HG03342 (cell line): Measurements from ENCODE around the gene PLSCR3.
"Not testable (repeated sequence)": the region's sequence is repeated elsewhere in the genome, so short reads cannot be mapped to it uniquely, and the experiment has no call there.

Source experiments
- ATAC-seq: cut with Tn5 transposase; IDR thresholded peaks from one replicate; pipeline ENCODE4 v1.9.1; 2021; ENCODE audit warnings: mild to moderate bottlenecking, moderate library complexity; ENCODE audit not compliant: unreplicated experiment

The PLSCR3 gene

GRCh38 chr17:7382901-7383300, 11.4 kb downstream of the PLSCR3 start:
- ATAC-seq: no peak

DNA sequence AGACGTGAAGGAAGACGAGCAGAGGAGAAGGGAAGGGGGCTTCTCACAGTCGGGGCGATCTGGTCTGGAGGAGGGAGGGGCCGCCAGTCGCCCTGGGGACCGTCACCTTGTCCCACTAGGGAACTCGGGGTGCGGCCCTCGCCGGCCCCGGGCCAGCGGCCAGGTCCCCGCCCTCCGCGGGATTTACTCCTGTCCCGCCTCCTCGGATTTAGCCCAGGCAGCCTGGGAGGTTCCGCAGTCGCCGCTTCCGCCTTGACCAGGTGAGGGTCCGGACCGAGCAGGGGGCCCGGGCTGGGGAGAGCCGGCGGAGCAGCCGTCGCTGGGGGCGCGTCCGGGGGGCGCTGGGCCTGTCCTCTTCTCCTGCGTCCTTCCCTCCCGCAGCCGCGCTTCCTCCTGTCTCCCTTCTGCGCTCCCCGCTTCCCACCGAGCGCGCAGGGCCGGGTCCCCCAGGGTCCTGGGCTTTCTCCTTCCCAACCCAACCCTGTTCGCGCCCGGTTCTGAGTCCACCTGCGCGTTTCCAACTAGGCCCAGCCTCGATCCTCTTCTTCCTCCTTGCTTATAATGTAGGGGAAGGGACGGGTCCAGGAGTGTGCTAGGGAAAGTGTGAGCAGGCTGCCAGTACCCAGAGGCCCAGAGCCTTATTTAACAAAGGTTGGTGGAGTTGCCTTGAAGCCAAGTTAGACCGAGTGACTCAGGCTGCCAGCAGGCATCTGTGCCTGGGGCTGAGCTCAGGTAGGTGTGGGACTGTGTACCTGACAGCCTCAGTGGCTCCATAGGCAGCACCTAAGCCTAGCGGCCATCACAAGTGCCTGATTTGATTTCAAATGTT, 13.3 kb downstream of the PLSCR3 start, which contains the start of gene TNK1:
TNK1 (plus strand) TSS at position 235 of the 829 bp plus-strand sequence. CDS start 1,838 bp downstream, outside the sequence.
- no peak for ATAC-seq

DNA sequence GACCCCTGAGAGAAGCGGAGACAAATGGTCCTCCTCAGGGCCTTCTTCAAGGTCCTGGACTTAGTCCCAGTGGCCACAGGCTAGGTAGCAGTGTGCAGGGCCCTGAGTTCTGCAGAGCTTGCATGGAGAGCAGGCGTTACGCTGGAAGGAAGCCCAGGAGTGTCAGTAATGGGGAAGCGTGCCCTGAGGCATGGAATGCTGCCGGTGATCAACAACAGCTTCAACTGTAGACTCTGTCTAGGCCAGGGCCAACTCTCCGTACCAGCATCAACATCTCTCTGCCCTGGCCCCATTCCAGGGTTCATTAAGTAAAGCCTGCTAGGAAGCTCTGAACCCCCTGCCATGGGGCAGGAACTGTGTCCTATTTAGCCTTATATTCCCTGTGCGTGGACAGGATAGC, 14.0 kb downstream of the PLSCR3 start:
- ATAC-seq: no peak

DNA sequence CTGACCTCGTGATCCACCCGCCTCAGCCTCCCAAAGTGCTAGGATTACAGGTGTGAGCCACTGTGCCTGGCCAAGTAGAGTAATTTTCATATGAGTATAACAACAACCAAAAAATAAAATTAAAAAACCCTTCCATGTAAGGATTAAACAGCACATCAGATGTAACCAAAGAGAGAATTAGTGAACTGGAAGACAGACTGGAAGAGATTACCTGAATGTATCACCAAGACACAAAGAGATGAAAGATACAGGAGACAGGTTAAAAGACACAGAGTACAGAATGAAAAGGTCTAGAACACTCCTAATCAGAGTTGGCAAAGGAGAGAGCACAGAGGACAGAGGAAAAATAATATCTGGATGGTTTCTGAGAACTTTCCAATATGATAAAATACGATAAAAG, 15.2 kb downstream of the PLSCR3 start:
- no peak for ATAC-seq

DNA sequence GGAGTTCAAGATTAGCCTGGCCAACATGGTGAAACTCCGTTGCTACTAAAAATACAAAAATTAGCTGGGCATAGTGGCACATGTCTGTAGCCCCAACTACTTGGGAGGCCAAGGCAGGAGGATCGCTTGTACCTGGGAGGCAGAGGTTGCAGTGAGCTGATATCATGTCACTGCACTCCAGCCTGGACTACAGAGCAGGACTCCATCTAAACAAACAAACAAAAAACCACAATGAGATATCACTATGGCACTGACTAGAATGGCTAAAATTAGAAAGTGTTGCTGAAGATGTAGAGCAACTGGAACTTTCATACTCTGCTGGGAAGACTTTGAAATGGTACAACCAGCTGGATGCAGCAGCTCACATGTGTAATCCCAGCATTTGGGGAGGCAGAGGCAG, 20.0 kb downstream of the PLSCR3 start:
- no peak for ATAC-seq

DNA sequence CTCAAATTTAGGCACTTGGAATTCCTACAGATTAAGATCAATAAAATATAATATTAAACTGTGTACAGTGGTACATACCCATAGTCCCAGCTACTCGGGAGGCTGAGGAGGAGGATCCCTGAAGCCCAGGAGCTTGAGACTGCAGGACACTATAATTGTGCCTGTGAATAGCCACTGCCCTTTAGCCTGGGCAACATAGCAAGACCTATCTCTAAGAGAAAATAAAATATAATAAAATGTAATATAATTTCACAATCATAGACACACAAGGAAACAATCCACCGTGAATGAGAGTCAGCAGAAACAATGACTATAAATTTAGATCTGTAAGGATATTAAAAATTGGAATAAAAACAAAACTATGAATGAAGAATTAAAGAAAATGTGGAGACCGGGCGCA, 23.5 kb downstream of the PLSCR3 start:
- no peak for ATAC-seq

- no peak for ATAC-seq
Measured at GRCh38 chr17:7369825-7370224, 24.5 kb downstream of the PLSCR3 start.

GRCh38 chr17:7368599-7368994, 25.7 kb downstream of the PLSCR3 start:
- ATAC-seq: not testable (repeated sequence)

GRCh38 chr17:7367918-7368598, 26.3 kb downstream of the PLSCR3 start:
- no peak for ATAC-seq

DNA sequence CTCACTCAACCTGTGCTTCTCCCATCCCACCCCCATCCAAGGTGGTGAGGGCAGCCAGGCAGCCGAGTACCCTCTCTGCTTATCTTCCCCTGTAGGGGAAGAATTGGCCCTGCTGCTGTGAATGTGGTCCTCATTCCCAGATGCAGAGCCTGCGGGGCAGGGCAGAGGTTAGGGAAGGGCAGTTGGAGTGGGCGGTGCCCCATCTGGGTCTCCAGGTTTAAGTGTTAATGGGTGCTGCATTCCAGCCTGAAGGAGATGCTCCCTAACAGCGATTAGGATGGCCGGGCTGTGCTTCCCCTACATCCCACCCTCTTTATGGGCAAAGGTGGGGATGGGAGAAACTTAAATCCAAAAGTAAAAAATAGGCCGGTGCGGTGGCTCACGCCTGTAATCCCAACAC, 27.2 kb downstream of the PLSCR3 start:
- no peak for ATAC-seq

- ATAC-seq: not testable (repeated sequence)
Measured at GRCh38 chr17:7365963-7366362, 28.4 kb downstream of the PLSCR3 start.

DNA sequence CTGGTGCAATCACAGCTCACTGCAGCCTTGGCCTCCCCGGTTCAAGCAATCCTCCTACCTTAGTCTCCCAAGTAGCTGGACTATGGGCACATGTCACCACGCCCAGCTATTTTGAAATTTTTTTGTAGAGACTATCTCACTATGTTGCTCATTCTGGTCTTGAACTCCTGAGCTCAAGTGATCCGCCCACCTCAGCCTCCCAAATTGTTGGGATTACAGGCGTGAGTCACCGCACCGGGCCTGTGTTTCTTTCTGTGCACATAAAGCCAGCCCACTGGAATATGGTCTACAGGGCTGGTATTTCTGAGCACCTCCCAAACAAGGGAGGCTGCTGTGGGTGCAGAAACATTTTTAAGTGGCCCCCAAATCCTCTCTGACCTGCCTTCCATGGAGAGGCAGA, 31.0 kb downstream of the PLSCR3 start:
- no peak for ATAC-seq

DNA sequence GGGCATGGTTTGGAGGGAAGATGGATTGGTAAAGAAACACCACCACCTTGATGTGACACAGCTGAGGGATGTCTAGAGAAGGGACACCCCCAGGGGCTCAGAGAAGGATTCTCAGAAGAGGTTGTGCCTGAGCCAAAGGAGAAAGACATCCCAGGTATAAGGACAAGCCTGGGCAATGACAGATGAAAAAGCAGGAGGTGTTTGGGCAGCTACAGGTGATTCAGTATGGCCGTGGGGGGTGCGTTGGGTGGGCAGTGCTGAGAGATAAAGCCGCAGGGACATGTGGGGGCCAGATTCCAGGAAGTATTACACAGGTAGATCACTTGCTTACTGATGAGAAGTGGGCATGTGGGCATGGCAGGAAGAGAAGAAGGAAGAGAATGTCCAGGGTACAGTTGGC, 32.4 kb downstream of the PLSCR3 start:
- ATAC-seq: no peak

DNA sequence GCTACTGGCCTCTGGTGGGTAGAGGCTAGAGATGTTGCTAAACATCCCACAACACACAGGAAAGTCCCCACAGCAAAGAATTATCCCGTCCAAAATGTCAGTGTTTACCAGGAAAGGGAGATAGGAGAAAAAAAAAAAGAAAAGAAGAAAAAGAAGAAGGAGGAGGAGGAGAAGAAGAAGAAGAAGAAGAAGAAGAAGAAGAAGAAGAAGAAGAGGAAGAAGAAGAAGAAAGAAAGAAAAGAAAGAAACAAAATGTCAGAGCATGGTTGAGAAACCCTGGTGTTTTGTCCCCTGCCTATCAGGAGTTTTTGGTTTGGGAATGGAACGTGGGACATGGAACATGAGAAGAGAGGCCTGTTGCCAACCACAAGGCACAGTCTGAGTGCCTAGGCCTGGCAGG, 36.9 kb downstream of the PLSCR3 start:
- no peak for ATAC-seq

DNA sequence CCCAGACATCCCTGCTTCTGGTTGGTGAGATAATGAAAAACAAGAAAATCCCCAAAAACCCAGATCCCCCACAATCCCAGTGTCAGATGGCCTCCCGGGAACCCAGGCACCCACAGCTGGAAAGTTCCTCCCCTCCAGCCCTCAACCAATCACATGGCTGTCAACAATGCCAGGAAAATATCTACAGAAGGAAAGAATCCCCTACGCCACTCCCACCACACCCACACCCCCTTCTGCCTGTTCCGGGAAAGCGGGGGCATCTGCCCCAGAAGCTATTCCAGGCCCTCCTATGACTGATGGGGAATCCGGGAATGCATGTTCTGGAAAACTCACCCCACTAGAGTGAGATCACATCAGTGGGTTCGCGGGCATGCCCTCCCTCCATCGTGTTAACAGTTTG, 37.6 kb downstream of the PLSCR3 start:
- ATAC-seq: no peak

- no peak for ATAC-seq
Measured at GRCh38 chr17:7356072-7356549, 38.2 kb downstream of the PLSCR3 start.

- no peak for ATAC-seq
Measured at GRCh38 chr17:7355573-7355972, 38.8 kb downstream of the PLSCR3 start.

GRCh38 chr17:7355053-7355452, 39.3 kb downstream of the PLSCR3 start, which contains the start of gene TMEM95:
TMEM95 (plus strand) TSS chr17:7355156; CDS start chr17:7355205, 49 bp downstream.
- no peak for ATAC-seq

DNA sequence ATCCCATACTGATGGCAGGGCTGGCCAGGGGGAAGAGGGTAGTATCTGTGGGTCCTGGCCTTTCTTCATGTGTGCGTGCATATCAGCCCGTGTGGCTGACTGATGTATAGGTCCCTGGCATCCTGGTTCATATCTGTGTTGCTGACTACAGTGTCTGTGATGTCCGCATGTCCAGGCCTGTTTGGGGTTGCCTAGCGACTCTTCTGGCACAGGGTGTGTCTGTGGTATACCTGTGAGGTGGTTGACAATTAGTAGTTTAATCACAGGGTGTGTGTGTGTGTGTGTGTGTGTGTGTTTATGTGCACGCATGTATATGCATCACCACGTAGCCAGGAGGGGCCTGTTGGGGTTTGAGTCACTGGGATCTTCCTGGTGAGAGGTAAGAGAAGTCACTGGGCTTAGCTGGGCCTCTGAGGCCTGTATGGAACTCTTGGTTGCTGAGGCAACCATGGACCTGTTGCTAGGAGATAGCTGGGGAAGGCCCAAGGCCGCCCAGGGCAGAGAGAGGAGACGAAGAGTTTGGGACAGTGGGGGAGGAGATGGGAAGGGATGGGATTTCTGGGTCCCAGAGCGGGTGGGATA, 40.0 kb downstream of the PLSCR3 start:
- no peak for ATAC-seq

DNA sequence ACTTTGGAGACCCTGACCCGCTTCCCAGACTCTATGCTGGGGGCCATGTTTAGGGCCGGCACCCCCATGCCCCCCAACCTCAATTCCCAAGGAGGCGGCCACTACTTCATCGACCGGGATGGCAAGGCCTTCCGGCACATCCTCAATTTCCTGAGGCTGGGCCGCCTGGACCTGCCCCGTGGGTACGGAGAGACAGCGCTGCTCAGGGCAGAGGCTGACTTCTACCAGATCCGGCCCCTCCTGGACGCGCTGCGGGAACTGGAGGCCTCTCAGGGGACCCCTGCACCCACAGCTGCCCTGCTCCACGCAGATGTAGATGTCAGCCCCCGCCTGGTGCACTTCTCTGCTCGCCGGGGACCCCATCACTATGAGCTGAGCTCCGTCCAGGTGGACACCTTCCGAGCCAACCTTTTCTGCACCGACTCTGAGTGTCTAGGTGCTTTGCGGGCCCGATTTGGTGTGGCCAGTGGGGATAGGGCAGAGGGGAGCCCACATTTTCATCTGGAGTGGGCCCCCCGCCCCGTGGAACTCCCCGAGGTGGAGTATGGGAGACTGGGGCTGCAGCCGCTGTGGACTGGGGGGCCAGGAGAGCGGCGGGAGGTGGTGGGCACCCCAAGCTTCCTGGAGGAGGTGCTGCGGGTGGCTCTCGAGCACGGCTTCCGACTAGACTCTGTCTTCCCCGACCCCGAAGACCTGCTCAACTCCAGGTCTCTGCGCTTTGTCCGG, 41.3 kb downstream of the PLSCR3 start:
- ATAC-seq: no peak

DNA sequence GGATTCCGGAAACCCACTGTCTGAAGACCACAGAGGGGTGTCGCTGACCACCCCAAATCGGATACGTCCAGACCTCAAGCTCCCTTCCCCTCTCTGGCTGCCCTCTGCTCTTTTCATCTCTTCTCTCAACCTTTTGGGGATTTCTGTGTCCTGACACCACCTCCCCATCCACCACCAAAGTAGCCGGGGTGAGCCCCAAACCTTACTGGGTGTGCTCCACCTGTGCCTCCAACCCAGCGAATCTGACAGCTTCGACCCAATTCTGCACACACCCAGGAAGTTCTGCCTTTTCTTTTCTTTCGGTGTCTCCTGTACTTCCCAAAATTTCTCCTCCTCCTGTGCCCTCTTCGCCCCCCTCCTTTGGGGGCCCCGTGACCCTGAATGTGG, 41.8 kb downstream of the PLSCR3 start:
- ATAC-seq: no peak
